SK-N-SH (cell line): ENCODE measurements around the gene NGB. TPM values are rescaled to one million over a fixed set of nuclear protein-coding genes. Genes with fewer than 3 reads are reported as not detected.

Experiments
- CTCF ChIA-PET: fragments of 300-600, 350-600 bp; formaldehyde crosslinking; extraction: SDS; loops from one replicate; lab custom pipeline; 2021; lab: Yijun Ruan, JAX
- POLR2A ChIA-PET: fragments of 350-600 bp; sonication (Branson Sonifier 250); formaldehyde crosslinking; extraction: SDS; loops from one replicate; lab custom pipeline; 2020; ENCODE audit warnings: antibody characterized with exemption, inconsistent platforms; lab: Yijun Ruan, JAX
- DNase-seq: peaks from one replicate; pipeline ENCODE4 v3.0.0; 2012
- H2AFZ ChIP-seq: fragments of 200-600 bp; sonication (generic); 2 replicates; pipeline ENCODE4 v1.8.1; 2016; ENCODE audit warnings: antibody characterized with exemption, mild to moderate bottlenecking, low read depth
- H3F3A ChIP-seq: fragments of 200-600 bp; sonication (generic); replicated peaks from 2 replicates; pipeline ENCODE3; 2016; ENCODE audit warnings: antibody characterized with exemption, mild to moderate bottlenecking; ENCODE audit not compliant: insufficient read depth
- H3K27ac ChIP-seq, 2 experiments: fragments of 200-500 bp in 1 of 2; fragments of 200-600 bp in 1 of 2; sonication (Bioruptor generic) in 1 of 2; sonication (generic), shearing (Covaris generic) in 1 of 2; 2 replicates each; pipeline versions ENCODE4 v1.5.1 to v1.6.1; 2014 to 2016; ENCODE audit warnings: low read depth in 2 of 2, inconsistent platforms in 1 of 2, low read length in 1 of 2, mild to moderate bottlenecking in 1 of 2, mixed read lengths in 1 of 2
- H3K27me3 ChIP-seq: fragments of 200-600 bp; sonication (generic), shearing (Covaris generic); 2 replicates; pipeline ENCODE4 v1.6.1; 2016; ENCODE audit warnings: mixed run types; ENCODE audit not compliant: insufficient read depth
- H3K36me3 ChIP-seq, 2 experiments: fragments of 200-500 bp in 1 of 2; fragments of 200-600 bp in 1 of 2; sonication (Bioruptor generic) in 1 of 2; sonication (generic) in 1 of 2; replicated peaks in 1 of 2; 2 replicates each; pipeline versions ENCODE3 to v1.5.1; 2014 to 2016; ENCODE audit warnings: low read length in 1 of 2, mild to moderate bottlenecking in 1 of 2; ENCODE audit not compliant: insufficient read depth in 2 of 2, control insufficient read depth in 1 of 2
- H3K4me1 ChIP-seq, 2 experiments: fragments of 200-500 bp in 1 of 2; fragments of 200-600 bp in 1 of 2; sonication (Bioruptor generic) in 1 of 2; sonication (generic), shearing (Covaris generic) in 1 of 2; 2 replicates each; pipeline versions ENCODE4 v1.5.1 to v1.6.1; 2014 to 2016; ENCODE audit warnings: low read depth in 1 of 2, low read length in 1 of 2, mixed run types in 1 of 2; ENCODE audit not compliant: insufficient read depth in 2 of 2, control insufficient read depth in 1 of 2
- H3K4me2 ChIP-seq: fragments of 200-600 bp; sonication (generic), shearing (Covaris generic); 2 replicates; pipeline ENCODE4 v1.6.1; 2017; ENCODE audit warnings: mixed run types
- H3K4me3 ChIP-seq, 2 experiments: fragments of 200-500 bp in 1 of 2; fragments of 200-600 bp in 1 of 2; sonication (Bioruptor generic) in 1 of 2; sonication (generic), shearing (Covaris generic) in 1 of 2; 2 replicates each; pipeline versions ENCODE4 v1.5.1 to v1.8.1; 2014 to 2016; ENCODE audit warnings: low read depth in 2 of 2, inconsistent platforms in 1 of 2, low read length in 1 of 2, mild to moderate bottlenecking in 1 of 2, mixed read lengths in 1 of 2, moderate library complexity in 1 of 2
- H3K79me2 ChIP-seq: fragments of 200-600 bp; sonication (generic); 2 replicates; pipeline ENCODE4 v1.8.1; 2017; ENCODE audit warnings: mild to moderate bottlenecking; ENCODE audit not compliant: insufficient read depth
- H3K9ac ChIP-seq: fragments of 200-600 bp; sonication (generic); 2 replicates; pipeline ENCODE4 v1.6.1; 2017; ENCODE audit warnings: mixed run types
- H3K9me2 ChIP-seq: fragments of 200-600 bp; sonication (generic); 2 replicates; pipeline ENCODE4 v1.6.1; 2017; ENCODE audit warnings: mixed run types
- H3K9me3 ChIP-seq: fragments of 200-600 bp; sonication (generic); 2 replicates; pipeline ENCODE4 v1.6.1; 2017; ENCODE audit warnings: mixed run types, mild to moderate bottlenecking, moderate library complexity
- H4K20me1 ChIP-seq: fragments of 200-600 bp; sonication (generic); 2 replicates; pipeline ENCODE4 v1.6.1; 2017; ENCODE audit warnings: mild to moderate bottlenecking, mixed run types; ENCODE audit not compliant: insufficient read depth
- CHD2 ChIP-seq: fragments of 150-350 bp; IDR thresholded peaks from 2 replicates; pipeline ENCODE4 v1.6.1; 2018; ENCODE audit warnings: low read length; ENCODE audit not compliant: partially characterized antibody
- ELF1 ChIP-seq: IDR thresholded peaks from 2 replicates; pipeline ENCODE4 v1.4.0; 2012
- FOXJ3 ChIP-seq: sonication (generic); formaldehyde crosslinking; IDR thresholded peaks from 2 replicates; pipeline ENCODE4 v1.5.1; 2020; ENCODE audit warnings: mild to moderate bottlenecking, missing genetic modification reagents
- FOXM1 ChIP-seq: IDR thresholded peaks from 2 replicates; pipeline ENCODE4 v1.4.0; 2012; ENCODE audit warnings: low read depth, mild to moderate bottlenecking
- IRF3 ChIP-seq: fragments of 150-350 bp; IDR thresholded peaks from 2 replicates; pipeline ENCODE4 v1.6.1; 2016; ENCODE audit warnings: mild to moderate bottlenecking, low read depth, low read length
- JUND ChIP-seq: IDR thresholded peaks from 2 replicates; pipeline ENCODE4 v1.4.0; 2012
- MEF2A ChIP-seq: IDR thresholded peaks from 2 replicates; pipeline ENCODE4 v1.4.0; 2012; ENCODE audit warnings: low read depth, borderline replicate concordance
- MXI1 ChIP-seq: IDR thresholded peaks from 2 replicates; pipeline ENCODE4 v1.6.1; 2012; ENCODE audit warnings: mild to moderate bottlenecking, low read depth, low read length, improper control_type of control experiment
- NRF1 ChIP-seq: IDR thresholded peaks from 2 replicates; pipeline ENCODE4 v1.6.1; 2012; ENCODE audit warnings: low read depth, mild to moderate bottlenecking, low read length
- PBX3 ChIP-seq: IDR thresholded peaks from 2 replicates; pipeline ENCODE4; 2012
- POLR2AphosphoS5 ChIP-seq: IDR thresholded peaks from 2 replicates; pipeline ENCODE4 v1.6.1; 2012; ENCODE audit warnings: low read depth, low read length
- RAD21 ChIP-seq: IDR thresholded peaks from 2 replicates; pipeline ENCODE4 v1.6.1; 2012; ENCODE audit warnings: mild to moderate bottlenecking, low read length
- RFX5 ChIP-seq: IDR thresholded peaks from 2 replicates; pipeline ENCODE4 v1.6.1; 2012; ENCODE audit warnings: mild to moderate bottlenecking, improper control_type of control experiment, low read length
- SIN3A ChIP-seq: IDR thresholded peaks from 2 replicates; pipeline ENCODE4 v1.6.1; 2012; ENCODE audit warnings: low read depth, mild to moderate bottlenecking, low read length, moderate library complexity, borderline replicate concordance
- TAF1 ChIP-seq: IDR thresholded peaks from 2 replicates; pipeline ENCODE4 v1.6.1; 2012; ENCODE audit warnings: low read depth, mild to moderate bottlenecking, low read length, moderate library complexity, borderline replicate concordance
- TCF12 ChIP-seq: IDR thresholded peaks from 2 replicates; pipeline ENCODE4 v1.4.0; 2012
- USF2 ChIP-seq: fragments of 150-350 bp; IDR thresholded peaks from 2 replicates; pipeline ENCODE4 v1.6.1; 2017; ENCODE audit warnings: antibody characterized with exemption, low read length, low read depth, borderline replicate concordance
- WGBS: methylation state at CpG from one replicate; pipeline ENCODE4 v1.1.6; 2017; ENCODE audit warnings: low lambda C conversion rate; 5-methylcytosine and 5-hydroxymethylcytosine counted together
- polyA plus RNA-seq, 3 experiments: library from polyadenylated mRNA; depleted of rRNA; stranded (reverse); fragments of >200 nt; gene quantifications; 2 replicates each; pipeline ENCODE4 v1.2.3, GENCODE V29; 2012
- TF ChIP-seq, protein P1 (sequence below): IDR thresholded peaks from 2 replicates; pipeline ENCODE4 v1.4.0; 2012; ENCODE audit warnings: low read depth, borderline replicate concordance

The NGB gene
- polyA plus RNA-seq, 1 of the 3 experiments (the other 2 are of a cell fraction) = not detected

- CTCF ChIA-PET = interaction anchor here (1.0 kb wide), 1 partner anchor 63 kb away, joined by 4 read pairs; no protein-coding TSS in a partner anchor
- WGBS = 46% methylated on average over 13 of the region's 20 CpGs
- Histone ChIP-seq H3K36me3 (no peaks in the 10 kb centered on the region), H3K4me1 (no peaks in the 10 kb centered on the region), H3F3A (no peaks in the 10 kb centered on the region), H3K9me3 (no peaks in the 10 kb centered on the region), H3K79me2 (no peaks in the 10 kb centered on the region), H3K4me3 (no peak overlapping the region), H4K20me1 (no peaks in the 10 kb centered on the region), H3K27ac (no peak overlapping the region), H3K9me2 (no peaks in the 10 kb centered on the region), H3K4me2 (no peak overlapping the region), H2AFZ (no peak overlapping the region), H3K27me3 (no peaks in the 10 kb centered on the region), H3K9ac (no peak overlapping the region)
- no peak for DNase-seq
- no peak for TF ChIP-seq USF2
- POLR2A ChIA-PET = no interaction called here
These were observed 17.4 kb downstream of the NGB start for GRCh38 chr14:77253333-77254190.

- H2AFZ ChIP-seq = no peak overlapping the region
- no peaks in the 10 kb centered on the region for H3K36me3 ChIP-seq
- CTCF ChIA-PET = interaction anchor here (0.6 to 1.5 kb wide), 3 partner anchors 13 to 111 kb away, joined by 3 to 7 read pairs (median 4); no protein-coding TSS in a partner anchor
These were observed 19.1 kb downstream of the NGB start for GRCh38 chr14:77251870-77252269.

More at GRCh38 chr14:77251870-77252269, 19.1 kb downstream of the NGB start:
- no peak for TF ChIP-seq FOXM1
- TF ChIP-seq POLR2AphosphoS5 = no peak
- TF ChIP-seq TAF1 = no peak
- no peak for TF ChIP-seq PBX3
- TF ChIP-seq CHD2 = no peak
- TF ChIP-seq, protein P1, sequence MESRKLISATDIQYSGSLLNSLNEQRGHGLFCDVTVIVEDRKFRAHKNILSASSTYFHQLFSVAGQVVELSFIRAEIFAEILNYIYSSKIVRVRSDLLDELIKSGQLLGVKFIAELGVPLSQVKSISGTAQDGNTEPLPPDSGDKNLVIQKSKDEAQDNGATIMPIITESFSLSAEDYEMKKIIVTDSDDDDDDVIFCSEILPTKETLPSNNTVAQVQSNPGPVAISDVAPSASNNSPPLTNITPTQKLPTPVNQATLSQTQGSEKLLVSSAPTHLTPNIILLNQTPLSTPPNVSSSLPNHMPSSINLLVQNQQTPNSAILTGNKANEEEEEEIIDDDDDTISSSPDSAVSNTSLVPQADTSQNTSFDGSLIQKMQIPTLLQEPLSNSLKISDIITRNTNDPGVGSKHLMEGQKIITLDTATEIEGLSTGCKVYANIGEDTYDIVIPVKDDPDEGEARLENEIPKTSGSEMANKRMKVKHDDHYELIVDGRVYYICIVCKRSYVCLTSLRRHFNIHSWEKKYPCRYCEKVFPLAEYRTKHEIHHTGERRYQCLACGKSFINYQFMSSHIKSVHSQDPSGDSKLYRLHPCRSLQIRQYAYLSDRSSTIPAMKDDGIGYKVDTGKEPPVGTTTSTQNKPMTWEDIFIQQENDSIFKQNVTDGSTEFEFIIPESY = no peak
- no peak for TF ChIP-seq IRF3
- TF ChIP-seq FOXJ3 (CRISPR knock-in tag) = no peak
- TF ChIP-seq SIN3A = no peak
- TF ChIP-seq TCF12 = no peak
- TF ChIP-seq RFX5 = no peak
- TF ChIP-seq RAD21 = no peak
- TF ChIP-seq ELF1 = no peak
- TF ChIP-seq MXI1 = no peak
- no peak for TF ChIP-seq MEF2A
- TF ChIP-seq JUND = no peak
- TF ChIP-seq USF2 = no peak
- no peak for TF ChIP-seq NRF1
- Histone ChIP-seq H3K79me2 (no peaks in the 10 kb centered on the region), H3K4me3 (no peak overlapping the region), H3F3A (no peaks in the 10 kb centered on the region), H3K9me2 (no peaks in the 10 kb centered on the region), H3K27me3 (no peaks in the 10 kb centered on the region), H3K4me1 (no peaks in the 10 kb centered on the region), H4K20me1 (no peaks in the 10 kb centered on the region), H3K9me3 (no peaks in the 10 kb centered on the region), H3K4me2 (no peak overlapping the region), H3K9ac (no peak overlapping the region), H3K27ac (no peak overlapping the region)
- 82% methylated on average over 9 of the region's 11 CpGs for WGBS
- POLR2A ChIA-PET = no interaction called here
- DNase-seq = no peak
